GM18517 (cell line): ENCODE results near the gene MYO18B.

Experiments used
- ATAC-seq: cut with Tn5 transposase; IDR thresholded peaks from one replicate; pipeline ENCODE4 v1.9.1; 2021; ENCODE audit warnings: mild to moderate bottlenecking, moderate library complexity; ENCODE audit not compliant: unreplicated experiment

MYO18B gene

DNA sequence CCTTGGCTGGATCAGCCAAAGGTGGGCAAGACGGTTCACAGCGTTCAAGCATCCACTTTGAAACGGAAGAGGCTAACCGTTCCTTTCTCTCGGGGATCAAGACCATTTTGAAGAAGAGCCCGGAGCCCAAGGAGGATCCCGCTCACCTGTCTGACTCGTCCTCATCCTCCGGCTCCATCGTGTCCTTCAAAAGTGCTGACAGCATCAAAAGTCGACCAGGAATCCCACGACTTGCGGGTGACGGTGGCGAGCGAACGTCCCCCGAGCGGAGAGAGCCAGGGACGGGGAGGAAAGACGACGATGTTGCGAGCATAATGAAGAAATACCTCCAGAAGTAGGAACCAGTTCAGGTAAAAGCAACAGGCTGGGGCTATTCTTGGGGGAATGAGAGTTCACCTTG lies 285.4 kb downstream of the MYO18B start:
- no peak for ATAC-seq

DNA sequence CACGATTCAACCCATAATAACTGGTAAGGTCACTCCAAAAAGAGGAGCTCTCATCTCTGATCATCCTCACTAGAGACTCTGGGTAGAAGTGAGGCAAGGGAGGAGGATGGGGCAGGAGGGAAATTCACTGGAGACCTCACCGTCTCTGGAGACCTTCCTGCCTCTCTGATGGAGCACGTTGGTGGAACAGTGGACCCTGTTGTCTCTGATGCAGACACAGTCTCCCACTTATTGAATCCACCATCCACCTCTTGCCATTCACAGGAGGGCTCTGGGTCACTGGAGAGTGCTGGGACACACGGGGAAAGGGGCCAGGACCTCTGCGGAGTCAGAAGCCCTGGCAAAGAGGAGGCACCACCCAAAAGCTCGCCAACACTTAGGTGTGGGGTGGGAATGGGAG lies 289.7 kb downstream of the MYO18B start:
- ATAC-seq = no peak

DNA sequence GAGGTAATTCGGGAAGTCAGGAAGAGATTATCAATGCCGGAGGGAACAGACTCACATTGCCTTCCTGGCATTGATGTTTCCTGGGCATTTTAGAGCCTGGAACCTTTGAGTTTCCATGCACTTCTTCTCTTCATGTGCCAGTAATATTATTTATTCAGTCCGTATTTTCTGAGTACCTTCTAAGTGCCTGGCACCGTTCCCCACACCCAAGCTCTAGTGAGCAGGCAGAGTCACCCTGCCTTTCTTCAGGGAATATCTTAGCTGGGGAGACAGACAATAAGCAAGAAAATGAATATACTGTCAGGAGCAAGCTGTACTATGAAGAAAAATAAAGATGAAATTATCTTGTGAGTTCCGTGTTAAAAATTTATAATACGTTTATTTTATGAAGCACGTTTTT lies 291.1 kb downstream of the MYO18B start:
- ATAC-seq = no peak

DNA sequence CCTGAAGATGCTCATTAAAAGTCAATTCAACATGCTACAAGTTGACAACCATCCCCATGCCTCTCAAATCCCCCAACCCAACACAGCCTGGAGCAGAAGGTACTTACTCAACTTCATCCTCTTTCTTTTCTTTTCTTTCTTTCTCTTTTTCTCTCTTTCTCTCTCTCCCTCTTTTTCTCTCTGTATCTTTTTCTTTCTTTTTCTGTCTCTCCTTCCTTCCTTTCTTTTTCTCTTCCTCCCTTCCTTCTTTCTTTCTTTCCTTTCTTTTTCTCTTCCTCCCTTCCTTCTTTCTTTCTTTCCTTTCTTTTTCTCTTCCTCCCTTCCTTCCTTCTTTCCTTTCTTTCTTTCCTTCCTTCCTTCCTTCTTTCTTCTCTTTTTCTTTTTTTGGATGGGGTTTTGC lies 291.6 kb downstream of the MYO18B start:
- no peak for ATAC-seq

GRCh38 chr22:26035523-26035922 lies 293.5 kb downstream of the MYO18B start:
- ATAC-seq = no peak

- no peak for ATAC-seq
These were observed 296.4 kb downstream of the MYO18B start for GRCh38 chr22:26038365-26038764.

GRCh38 chr22:26041931-26042330 lies 299.9 kb downstream of the MYO18B start:
- ATAC-seq = no peak

DNA sequence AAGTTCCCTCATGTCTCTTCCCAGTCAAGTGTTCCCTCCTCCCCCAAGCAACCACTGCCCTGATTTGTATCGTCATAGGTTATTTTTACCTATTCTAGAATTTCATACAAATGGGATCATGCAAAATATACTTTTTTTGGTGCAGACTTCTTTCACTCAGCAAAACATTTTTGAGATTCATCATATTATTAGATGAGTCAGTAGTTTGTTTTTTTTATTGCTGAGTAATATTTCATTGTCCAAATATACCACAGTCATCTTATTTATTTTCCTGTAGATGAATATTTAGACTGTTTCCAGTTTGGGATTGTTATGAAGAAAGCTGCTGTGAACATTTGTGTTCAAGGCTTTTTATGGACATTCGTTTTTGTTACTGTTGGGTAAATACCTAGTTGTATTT lies 301.0 kb downstream of the MYO18B start:
- ATAC-seq = no peak

DNA sequence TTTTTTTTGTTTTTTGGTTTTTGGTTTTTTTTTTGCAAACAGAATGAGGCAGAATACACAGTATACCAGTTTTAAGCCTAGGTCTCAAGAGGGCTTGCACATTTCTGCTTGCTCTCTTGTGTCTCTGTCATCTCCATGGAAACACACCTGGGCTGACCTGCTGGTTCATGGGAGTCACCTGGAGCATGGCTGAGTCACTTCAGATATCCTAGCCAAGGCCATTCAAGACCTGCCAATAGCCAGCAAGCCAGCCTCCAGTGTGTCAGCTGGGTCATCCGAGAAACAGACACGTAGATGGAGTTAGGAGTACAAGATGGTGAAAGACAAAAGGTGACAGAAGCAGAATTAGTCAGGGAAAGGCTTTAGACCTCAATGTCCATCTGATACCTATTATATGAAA lies 303.1 kb downstream of the MYO18B start:
- ATAC-seq = no peak

GRCh38 chr22:26045860-26046259 lies 303.9 kb downstream of the MYO18B start:
- no peak for ATAC-seq

- no peak for ATAC-seq
These were observed 305.5 kb downstream of the MYO18B start for GRCh38 chr22:26047516-26047915.

- ATAC-seq = no peak
These were observed 305.9 kb downstream of the MYO18B start for GRCh38 chr22:26047920-26048319.

DNA sequence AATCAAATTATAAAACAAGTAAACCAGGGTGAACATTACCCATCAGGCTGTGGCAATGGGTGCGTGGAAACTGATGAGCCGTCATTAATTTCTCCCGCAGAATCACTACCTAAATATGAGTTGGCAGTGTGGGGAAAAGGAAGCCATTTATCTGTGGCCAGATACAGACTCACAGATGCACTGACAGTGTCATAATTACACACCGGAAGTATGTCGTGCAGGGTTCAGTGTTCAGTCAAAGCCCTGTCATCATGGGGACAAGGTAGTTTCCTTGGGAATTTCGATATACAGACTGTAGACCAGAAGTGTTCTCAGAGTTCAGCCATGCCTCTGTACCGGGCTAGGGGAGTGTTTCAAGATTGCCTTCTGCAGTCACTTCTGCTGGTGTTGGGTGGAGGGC lies 308.1 kb downstream of the MYO18B start:
- no peak for ATAC-seq

DNA sequence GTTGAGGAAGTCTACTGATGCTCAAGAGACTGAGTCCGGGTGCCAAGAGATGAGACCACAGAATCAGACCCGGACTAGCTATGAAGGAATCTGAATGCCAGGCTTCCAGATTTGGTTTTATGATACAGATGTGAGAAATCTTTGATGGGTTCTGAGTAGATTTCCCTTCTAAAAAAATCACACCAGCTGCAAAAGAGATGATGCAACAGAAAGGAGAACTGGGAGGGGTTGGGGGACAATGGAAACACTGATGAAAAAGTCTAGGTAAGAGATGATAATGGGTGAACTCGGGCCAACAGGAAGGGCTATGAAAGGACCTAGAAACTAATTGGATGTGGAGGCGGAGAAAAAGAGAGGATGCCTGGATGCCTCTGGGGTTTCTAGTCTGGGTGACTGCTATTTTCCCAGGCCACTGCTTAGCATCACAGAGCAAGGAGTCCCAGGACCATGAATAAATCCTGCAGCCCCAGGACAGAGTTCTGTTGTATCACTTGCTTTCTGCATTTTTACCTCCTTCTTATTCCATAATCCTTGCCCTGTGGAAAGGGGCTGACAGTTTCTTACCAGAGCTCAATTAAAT lies 311.8 kb downstream of the MYO18B start:
- no peak for ATAC-seq

DNA sequence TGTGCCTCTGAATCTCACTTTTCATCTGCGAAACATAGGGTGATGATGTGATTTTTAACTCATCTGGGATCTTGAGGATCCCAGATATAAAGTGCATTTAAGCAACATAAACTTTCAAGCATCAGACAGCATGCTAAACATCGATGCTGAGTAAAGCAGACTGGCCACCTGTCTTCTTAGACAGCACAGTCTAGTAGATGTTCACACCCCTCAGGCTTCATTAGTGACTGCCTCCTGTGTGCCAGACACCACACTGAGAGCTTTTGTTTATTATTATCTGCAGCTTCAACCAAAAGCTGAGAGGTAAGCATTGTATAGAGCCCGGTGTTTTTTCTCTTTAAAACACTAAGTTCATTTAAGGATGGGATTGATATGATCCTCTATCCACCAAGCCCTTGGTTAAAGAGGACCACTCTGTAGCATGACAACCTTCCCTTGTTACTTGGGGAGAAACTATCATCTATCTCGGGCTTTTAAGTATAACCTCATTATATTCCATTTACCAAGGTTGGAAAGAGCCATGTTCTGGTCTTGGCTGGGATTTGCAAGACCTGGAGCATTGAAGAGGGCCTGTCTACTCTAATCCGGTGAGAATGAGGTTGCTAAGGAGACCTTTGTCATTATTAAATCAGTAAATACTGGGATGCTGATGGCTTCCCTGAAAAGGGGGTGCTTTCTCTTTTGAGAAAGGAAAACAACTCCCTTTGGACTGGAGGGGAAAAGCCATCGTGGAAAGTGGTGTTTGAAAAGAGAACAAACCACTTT lies 313.0 kb downstream of the MYO18B start:
- no peak for ATAC-seq

DNA sequence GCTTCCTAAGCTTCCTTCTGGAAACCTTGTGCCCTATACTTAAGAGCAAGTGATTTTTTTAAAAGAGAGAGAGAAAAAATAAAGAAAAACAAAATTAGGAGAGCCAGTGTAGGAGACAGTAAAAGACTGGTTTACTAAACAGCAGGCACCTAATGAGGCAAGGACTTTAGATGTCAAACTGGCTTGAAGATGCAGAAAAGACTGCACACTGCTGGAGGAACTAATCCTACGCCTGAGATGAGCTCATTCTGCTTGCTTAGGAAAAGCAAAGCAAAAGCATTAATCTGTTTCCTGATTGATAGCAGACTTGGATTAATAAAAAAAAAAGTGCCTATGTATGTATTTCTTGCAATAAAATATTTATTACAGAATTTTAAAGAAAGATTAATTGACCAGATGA lies 313.7 kb downstream of the MYO18B start:
- ATAC-seq = no peak

DNA sequence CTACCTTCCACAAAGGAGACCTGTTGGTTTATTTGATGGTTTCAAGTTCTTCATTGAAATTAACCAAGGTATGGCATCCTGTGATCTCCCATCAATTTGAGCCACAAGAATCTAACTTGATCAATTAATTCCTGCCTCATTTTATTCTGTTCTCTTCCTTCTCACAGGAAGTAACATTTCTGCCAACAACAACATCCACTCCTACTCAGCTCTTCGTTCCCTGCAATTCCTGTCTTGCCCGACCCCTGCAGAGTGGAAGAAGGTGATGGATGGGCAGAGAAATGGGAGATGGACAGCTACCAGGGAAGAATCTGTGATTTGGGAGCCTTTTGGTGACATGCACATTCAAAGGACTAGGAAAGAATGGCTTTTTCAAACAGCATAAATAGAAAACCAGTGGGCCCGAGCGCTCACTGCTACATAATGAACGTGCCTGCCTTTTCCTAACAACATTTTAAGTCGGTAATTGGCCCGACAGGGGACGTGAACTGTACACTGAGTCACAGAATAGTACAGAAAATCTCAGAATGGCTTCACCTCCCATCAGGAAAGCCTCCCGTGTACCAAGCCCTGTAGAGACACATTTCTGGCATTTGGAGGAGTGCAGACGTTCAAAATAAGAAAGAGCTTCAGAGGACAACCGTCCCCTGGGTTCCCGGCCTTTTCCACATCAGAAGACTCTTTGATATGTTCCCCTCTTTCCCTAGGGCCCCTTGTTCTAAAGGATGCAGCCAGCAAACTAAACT lies 314.6 kb downstream of the MYO18B start:
- no peak for ATAC-seq

DNA sequence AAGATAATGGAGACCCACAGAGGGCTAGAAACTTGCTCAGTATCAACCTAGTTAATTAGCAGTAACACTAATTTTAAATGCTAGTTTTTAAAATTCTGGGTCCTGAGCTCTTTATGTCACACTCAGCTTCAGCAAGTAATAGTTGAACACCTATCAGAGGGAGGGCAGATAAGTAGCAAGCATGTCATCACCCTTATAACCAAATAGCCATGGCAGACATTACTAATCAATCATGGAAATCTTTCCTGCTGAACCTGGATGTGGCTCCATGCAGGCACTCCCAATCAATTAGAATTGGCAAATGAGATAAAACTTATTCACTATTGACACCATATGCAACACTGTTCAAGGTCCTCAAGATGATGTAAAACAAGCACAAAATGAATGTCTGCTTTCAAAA lies 315.7 kb downstream of the MYO18B start:
- ATAC-seq = no peak

GRCh38 chr22:26064048-26064447 lies 322.1 kb downstream of the MYO18B start:
- no peak for ATAC-seq

DNA sequence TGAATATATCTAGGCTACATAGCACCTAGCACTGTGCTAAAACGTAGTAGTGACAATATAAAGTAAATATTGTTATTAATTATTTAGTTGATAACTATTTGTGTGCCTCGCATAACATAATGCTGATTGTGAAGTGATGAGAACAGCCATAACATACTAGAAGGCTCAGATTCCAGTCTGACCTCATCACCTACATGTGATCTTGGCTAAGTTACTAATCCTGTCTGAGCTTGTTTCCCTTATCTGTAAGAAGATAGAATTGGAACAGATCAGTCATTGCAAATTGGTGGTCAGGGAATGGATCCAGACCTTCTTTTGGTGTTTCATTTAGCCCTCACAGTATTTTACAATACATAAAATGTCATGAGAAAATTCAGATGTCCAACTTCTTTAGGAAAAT lies 323.9 kb downstream of the MYO18B start:
- ATAC-seq = no peak

DNA sequence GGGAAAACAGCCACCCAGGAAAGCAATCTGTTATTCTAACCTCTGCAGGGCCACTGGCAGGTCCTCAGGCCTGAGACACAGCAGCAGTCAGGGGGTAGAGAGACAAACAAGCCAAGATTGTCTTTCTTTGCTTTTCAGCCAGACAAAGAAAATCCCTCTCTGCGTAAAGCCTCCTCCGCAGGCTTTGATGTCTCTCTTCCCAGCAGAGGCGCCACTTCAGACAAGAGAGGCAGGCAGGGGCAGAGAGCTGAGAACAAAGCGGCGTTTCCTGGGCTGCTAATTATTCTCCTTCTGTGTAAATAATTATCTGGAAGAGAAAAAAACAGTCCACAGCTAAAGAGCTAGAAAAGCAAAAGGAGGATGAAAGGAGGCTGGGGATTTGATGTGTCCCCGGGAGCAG lies 324.5 kb downstream of the MYO18B start:
- ATAC-seq = no peak

- no peak for ATAC-seq
These were observed 326.6 kb downstream of the MYO18B start for GRCh38 chr22:26068571-26068970.
